Kidney (tissue), 14 donors: ENCODE results near the gene NOXO1. TPM values are rescaled to one million over a fixed set of nuclear protein-coding genes. Genes with fewer than 3 reads are reported as not detected.
"Not testable (repeated sequence)": the region's sequence is repeated elsewhere in the genome, so short reads cannot be mapped to it uniquely, and the experiment has no call there.

Experiments used
- DNase-seq, 5 donors: peaks; one replicate each; pipeline ENCODE4 v3.0.0-alpha.2; 2013 to 2020
- FAIRE-seq: peaks from 2 replicates; lab custom pipeline; 2012; peaks lifted over from hg19 to GRCh38; lab: Jason Lieb, UNC
- H3K27ac ChIP-seq, 2 donors: one replicate each; pipeline ENCODE4 v1.7.0; 2013; ENCODE audit warnings: low read depth in 2 of 2, low read length in 2 of 2, inconsistent platforms in 1 of 2
- H3K27me3 ChIP-seq: one replicate; pipeline ENCODE4 v1.7.1; 2013; ENCODE audit warnings: low read length, inconsistent platforms; ENCODE audit not compliant: control insufficient read depth, insufficient read depth
- H3K36me3 ChIP-seq, 3 donors: one replicate each; pipeline versions ENCODE4 v1.7.0 to v1.7.1; 2013; ENCODE audit warnings: low read length in 3 of 3, control low read depth in 1 of 3, inconsistent platforms in 1 of 3; ENCODE audit not compliant: insufficient read depth in 3 of 3, control insufficient read depth in 2 of 3
- H3K4me1 ChIP-seq, 3 donors: one replicate each; pipeline versions ENCODE4 v1.7.0 to v1.7.1; 2013; ENCODE audit warnings: low read length in 3 of 3, inconsistent platforms in 1 of 3, low read depth in 1 of 3; ENCODE audit not compliant: control insufficient read depth in 2 of 3, insufficient read depth in 2 of 3
- H3K4me3 ChIP-seq, 3 donors: one replicate each; pipeline versions ENCODE4 v1.7.0 to v1.8.1; 2013; ENCODE audit warnings: low read length in 3 of 3, control low read depth in 1 of 3, inconsistent platforms in 1 of 3
- H3K9ac ChIP-seq, 3 donors: one replicate each; pipeline versions ENCODE4 v1.7.0 to v1.7.1; 2013; ENCODE audit warnings: low read length in 3 of 3, control low read depth in 1 of 3, inconsistent platforms in 1 of 3
- H3K9me3 ChIP-seq, 3 donors: one replicate each; pipeline versions ENCODE4 v1.7.0 to v1.7.1; 2013; ENCODE audit warnings: low read length in 3 of 3, control low read depth in 1 of 3, inconsistent platforms in 1 of 3; ENCODE audit not compliant: control insufficient read depth in 2 of 3, insufficient read depth in 1 of 3
- intact Hi-C: fragments of 100-400 bp; cut with DNase I; formaldehyde crosslinking; loops from one replicate; pipeline ENCODE4 v1.11.1; 2022
- polyA plus RNA-seq: library from polyadenylated mRNA; stranded (reverse); fragments of 350-450 nt; fragmentation: Illumina TruSeq; extraction: RNeasy Lipid Tissue Mini Kit (QIAGEN cat#74804); gene quantifications from one replicate; pipeline ENCODE4 v1.2.3, GENCODE V29; 2014; ENCODE audit warnings: low read depth, low replicate concordance; ENCODE audit not compliant: insufficient read depth
- total RNA-seq: library from RNA; stranded (reverse); fragmentation: NEBNext Ultra II Directional; extraction: Animal tissue kit (Norgen Biotek cat#: 25700); gene quantifications from one replicate; pipeline ENCODE4 v1.2.1, GENCODE V29; 2021
- TF ChIP-seq, protein P1 (sequence below): IDR thresholded peaks from 3 replicates; pipeline ENCODE4 v1.5.1; 2012; ENCODE audit warnings: mild to moderate bottlenecking, moderate library complexity, borderline replicate concordance; ENCODE audit not compliant: insufficient read depth; ENCODE audit errors: extremely low read depth
- donor health status: control.
- donor health status: control.
- donor health status: control.
- donor health status: control.
- donor health status: control.
- donor health status: DM: yes; HTN: yes; CAD: no.
- donor health status: Normal renal cell carcinoma (clear cell type).

Gene NOXO1
- total and polyA plus RNA-seq, 2 donors from 2014 or later = 0.57 to 0.58 TPM

DNA sequence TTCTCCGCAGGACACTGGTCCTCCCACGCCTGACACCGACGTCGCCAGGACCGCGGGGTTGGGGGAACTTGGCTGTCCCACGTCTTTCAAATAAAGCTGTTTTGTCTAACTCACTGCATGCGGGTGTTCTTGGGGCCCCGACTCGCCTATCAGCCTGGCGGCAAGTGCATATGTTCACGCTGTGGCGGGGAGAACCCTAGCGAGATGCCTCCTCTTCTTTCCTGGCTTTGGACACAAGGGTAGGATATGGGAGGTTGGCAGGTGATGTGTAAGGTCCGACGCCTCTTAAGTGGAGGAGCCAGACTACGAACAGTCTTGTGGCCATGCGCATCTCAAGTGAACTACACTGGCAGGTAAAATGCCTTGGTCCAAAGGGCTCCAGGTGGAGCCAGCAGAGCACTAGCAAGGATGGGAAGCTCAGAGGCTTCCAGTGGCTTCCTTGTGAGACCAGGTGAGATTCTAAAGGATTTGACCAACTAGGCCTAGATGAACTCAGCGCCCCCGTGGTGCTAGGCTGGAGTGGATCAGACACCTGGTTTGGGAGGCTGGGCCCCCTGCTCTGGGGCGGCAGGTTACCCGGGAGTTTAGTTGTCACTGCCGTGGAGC is 15.8 kb downstream of the NOXO1 start:
- no peaks in the 10 kb centered on the region for H3K27me3 ChIP-seq
- DNase-seq (no peak), FAIRE-seq (no peak)
- TF ChIP-seq, protein P1, sequence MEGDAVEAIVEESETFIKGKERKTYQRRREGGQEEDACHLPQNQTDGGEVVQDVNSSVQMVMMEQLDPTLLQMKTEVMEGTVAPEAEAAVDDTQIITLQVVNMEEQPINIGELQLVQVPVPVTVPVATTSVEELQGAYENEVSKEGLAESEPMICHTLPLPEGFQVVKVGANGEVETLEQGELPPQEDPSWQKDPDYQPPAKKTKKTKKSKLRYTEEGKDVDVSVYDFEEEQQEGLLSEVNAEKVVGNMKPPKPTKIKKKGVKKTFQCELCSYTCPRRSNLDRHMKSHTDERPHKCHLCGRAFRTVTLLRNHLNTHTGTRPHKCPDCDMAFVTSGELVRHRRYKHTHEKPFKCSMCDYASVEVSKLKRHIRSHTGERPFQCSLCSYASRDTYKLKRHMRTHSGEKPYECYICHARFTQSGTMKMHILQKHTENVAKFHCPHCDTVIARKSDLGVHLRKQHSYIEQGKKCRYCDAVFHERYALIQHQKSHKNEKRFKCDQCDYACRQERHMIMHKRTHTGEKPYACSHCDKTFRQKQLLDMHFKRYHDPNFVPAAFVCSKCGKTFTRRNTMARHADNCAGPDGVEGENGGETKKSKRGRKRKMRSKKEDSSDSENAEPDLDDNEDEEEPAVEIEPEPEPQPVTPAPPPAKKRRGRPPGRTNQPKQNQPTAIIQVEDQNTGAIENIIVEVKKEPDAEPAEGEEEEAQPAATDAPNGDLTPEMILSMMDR = no peak
- no peaks in the 10 kb centered on the region for H3K9me3 ChIP-seq
- intact Hi-C loops = no loop called here
- H3K9ac ChIP-seq = peak overlapping the region; percentile 48 to 96 (median 93)
- peak overlapping the region; percentile 71 to 86 (median 76) for H3K4me3 ChIP-seq
- peak overlapping the region; percentile 92 to 95 for H3K27ac ChIP-seq
- peaks cover 0 to 16% (median 13%) of the 10 kb centered on the region in 3 donors for H3K4me1 ChIP-seq
- H3K36me3 ChIP-seq = peaks cover 0 to 6% (median 6%) of the 10 kb centered on the region in 3 donors

DNA sequence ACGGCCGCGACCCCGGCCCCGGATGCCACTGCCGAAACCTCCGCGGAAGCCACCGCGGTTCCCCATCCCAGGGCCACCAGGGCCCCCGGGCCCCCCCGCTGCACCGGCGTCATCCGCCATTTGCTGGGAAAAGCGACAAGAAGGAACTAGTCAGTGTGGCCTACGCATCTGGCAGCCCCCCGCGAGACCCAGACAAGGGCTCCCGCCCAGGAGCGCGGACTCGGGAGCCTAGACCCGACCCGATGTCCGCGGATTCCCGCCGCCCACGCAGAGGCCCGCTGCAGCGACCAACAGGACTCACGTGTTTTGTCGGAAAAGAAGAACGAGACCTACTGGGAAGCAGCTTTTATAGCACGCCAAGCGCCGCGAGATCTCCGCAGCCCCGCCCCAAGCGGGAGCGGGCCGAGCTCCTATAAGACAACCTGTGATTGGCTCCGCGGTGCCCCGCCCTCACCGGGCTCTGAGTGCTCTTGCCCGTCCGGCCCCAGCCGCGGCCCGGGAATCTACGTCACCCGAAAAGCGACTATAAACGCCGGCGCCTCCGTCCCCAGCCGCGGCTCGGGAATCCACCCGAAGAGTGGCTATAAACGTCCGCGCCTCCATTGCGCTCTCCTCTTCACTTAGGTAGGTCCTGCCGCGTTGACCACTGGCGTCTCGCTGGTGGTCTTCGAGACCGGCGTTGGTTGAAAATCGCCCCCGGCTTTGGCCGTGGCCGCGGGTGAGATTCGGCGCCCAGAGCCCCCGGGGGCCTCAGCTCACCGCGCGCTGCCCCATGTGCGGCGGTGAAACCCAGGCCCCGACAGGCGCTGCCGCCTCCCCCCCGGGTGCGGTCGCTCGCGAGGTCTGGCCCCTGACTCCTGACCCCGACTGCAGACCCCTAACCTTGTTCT is 16.5 kb downstream of the NOXO1 start, which contains the start of gene RPS2:
Gene RPS2 (minus strand): TSS at position 321 of the 890 bp plus-strand sequence. CDS start 201 bp downstream, at position 120.
- Histone ChIP-seq H3K27ac (peak within 1 kb of the TSS; percentile 93 to 95), H3K4me3 (peak within 1 kb of the TSS; percentile 73 to 86 (median 76)), H3K27me3 (no peaks in the 10 kb centered on the region), H3K36me3 (peaks cover 0 to 6% (median 6%) of the 10 kb centered on the region in 3 donors), H3K9ac (peak within 1 kb of the TSS; percentile 55 to 96 (median 93)), H3K4me1 (peaks cover 0 to 20% (median 17%) of the 10 kb centered on the region in 3 donors), H3K9me3 (no peaks in the 10 kb centered on the region)
- peak; percentile 99 to 100 (median 99) for DNase-seq
- TF ChIP-seq, protein P1 = no peak
- intact Hi-C loops = no loop called here
- FAIRE-seq = peak; percentile 95

DNA sequence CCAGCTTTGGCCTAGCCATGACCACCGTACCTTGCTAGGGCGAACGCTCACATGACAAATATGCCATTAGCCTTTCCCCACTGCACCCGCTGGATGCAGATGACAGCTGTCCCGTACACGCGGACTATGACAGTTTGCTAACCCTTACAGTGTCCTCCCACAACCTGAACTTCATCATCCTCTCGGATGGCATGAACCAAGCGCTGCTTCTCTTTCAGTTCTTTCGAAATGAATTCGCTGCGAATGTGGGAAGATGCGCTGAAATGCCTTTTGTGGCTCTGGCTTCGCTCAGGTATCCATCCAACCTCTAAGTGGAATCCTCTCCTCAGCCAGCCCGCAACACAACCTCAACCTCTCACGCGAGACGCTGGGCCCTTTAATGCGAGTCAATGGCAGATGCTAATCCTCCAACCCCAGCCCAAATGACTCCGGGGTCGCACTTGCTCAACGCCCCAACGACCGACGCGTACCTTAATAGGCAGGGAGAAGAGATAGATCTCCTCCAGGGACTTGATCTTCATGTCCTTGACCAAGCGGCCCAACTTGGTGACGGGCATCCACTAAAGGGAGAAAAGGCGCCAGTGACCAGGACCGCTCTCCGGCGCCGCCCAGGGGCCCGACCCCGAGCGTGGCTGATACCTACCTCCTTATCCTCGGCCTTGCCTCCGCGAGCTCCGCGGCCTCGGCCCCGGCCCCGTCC is 17.3 kb downstream of the NOXO1 start:
- Histone ChIP-seq H3K9me3 (no peaks in the 10 kb centered on the region), H3K9ac (peak overlapping the region; percentile 45 to 93 (median 71)), H3K27me3 (no peaks in the 10 kb centered on the region), H3K36me3 (peaks cover 0 to 6% (median 6%) of the 10 kb centered on the region in 3 donors), H3K4me3 (peak overlapping the region; percentile 61 to 80 (median 76)), H3K27ac (peak overlapping the region; percentile 93 to 95), H3K4me1 (peaks cover 0 to 20% (median 18%) of the 10 kb centered on the region in 3 donors)
- intact Hi-C loops = no loop called here
- DNase-seq (peak; percentile 54 to 85 (median 61)), FAIRE-seq (no peak)
- TF ChIP-seq, protein P1 = no peak

DNA sequence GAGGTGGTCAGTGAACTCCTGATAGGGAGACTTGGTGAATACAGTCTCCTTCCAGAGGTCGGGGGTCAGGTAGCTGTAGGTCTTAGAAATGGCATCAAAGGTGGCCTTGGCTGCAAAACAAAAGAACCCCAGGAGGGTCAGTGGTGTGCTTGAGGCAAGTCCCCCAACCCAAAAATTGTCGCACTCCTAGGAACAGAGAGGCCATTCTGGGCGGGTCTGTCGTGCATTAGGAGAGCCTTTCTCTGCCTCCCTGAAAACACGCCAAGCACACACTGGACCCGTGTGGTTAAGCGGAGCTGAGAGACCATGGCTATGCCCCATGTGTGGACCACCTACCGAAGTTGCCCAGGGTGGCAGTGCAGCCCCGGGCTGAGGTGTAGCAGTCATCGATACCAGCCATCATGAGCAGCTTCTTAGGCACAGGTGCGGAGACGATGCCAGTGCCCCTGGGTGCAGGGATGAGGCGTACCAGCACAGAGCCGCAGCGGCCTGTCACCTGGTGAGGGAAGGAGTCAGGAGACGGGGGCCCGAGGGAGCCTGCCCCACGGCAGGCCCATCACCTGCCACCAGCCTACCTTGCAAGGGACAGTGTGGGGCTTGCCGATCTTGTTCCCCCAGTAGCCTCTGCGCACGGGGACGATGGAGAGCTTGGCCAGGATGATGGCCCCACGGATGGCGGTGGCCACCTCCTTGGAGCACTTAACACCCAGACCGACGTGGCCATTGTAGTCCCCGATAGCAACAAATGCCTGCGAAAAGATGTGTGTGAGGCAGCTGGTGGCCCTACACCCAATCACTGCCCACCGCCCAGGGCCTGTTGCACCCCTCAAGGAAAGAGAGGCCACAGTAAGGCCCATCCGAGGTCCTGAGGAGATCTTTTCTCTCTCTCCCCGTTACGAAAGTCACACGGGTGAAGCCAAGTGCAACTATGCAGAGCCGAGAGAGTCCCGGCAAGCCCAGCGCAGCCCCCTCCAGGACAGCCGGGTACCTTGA is 18.8 kb downstream of the NOXO1 start:
- H3K4me3 ChIP-seq, intact Hi-C loops, H3K27ac ChIP-seq, H3K27me3 ChIP-seq, H3K9ac ChIP-seq, DNase-seq, H3K9me3 ChIP-seq, FAIRE-seq, H3K36me3 ChIP-seq: not testable (repeated sequence)
- peaks cover 0 to 21% (median 20%) of the 10 kb centered on the region in 3 donors for H3K4me1 ChIP-seq
